IMR-90 (cell line): ENCODE measurements around the gene HAX1. TPM values are rescaled to one million over a fixed set of nuclear protein-coding genes. Genes with fewer than 3 reads are reported as not detected.
"Not testable (repeated sequence)": the region's sequence is repeated elsewhere in the genome, so short reads cannot be mapped to it uniquely, and the experiment has no call there.

Experiments used
- ATAC-seq: fragments of 200-7000 bp; cut with Tn5 transposase; 2 replicates; pipeline ENCODE4 v1.9.1; 2020; ENCODE audit warnings: low read depth, mild to moderate bottlenecking, moderate library complexity
- BruUV-seq: library from RNA; stranded (reverse); fragments of 400-500 nt; replicated peaks from 2 replicates; lab custom pipeline; 2021; lab: Mats Ljungman, UMichigan
- CTCF ChIA-PET: fragments of 300-600 bp; formaldehyde crosslinking; extraction: SDS; loops from one replicate; lab custom pipeline; 2021; ENCODE audit warnings: antibody characterized with exemption; lab: Yijun Ruan, JAX
- POLR2A ChIA-PET: fragments of 300-600 bp; sonication (Branson Sonifier 250); formaldehyde crosslinking; loops from one replicate; lab custom pipeline; 2022; ENCODE audit warnings: antibody characterized with exemption; ENCODE audit not compliant: unreplicated experiment; lab: Charles Lee
- DNase-seq: peaks from one replicate; pipeline ENCODE4 v3.0.0; 2013
- H2AFZ ChIP-seq: replicated peaks from 2 replicates; pipeline ENCODE3; 2013; ENCODE audit warnings: low read length, mild to moderate bottlenecking; ENCODE audit not compliant: poor library complexity
- H2AK5ac ChIP-seq: 2 replicates; pipeline ENCODE4 v1.6.1; 2013; ENCODE audit warnings: low read depth, low read length, inconsistent platforms
- H2AK9ac ChIP-seq: replicated peaks from 2 replicates; pipeline ENCODE3; 2013; ENCODE audit warnings: mild to moderate bottlenecking, low read depth, low read length, moderate library complexity; ENCODE audit not compliant: poor library complexity
- H2BK120ac ChIP-seq: 2 replicates; pipeline ENCODE4 v1.6.1; 2013; ENCODE audit warnings: low read depth, low read length, inconsistent platforms
- H2BK15ac ChIP-seq: 3 replicates; pipeline ENCODE4 v1.6.1; 2013; ENCODE audit warnings: low read depth, low read length, inconsistent platforms
- H2BK20ac ChIP-seq: 2 replicates; pipeline ENCODE4 v1.6.1; 2013; ENCODE audit warnings: low read depth, mild to moderate bottlenecking, inconsistent platforms, low read length, moderate library complexity
- H2BK5ac ChIP-seq: 2 replicates; pipeline ENCODE4 v1.6.1; 2013; ENCODE audit warnings: mild to moderate bottlenecking, low read depth, low read length, inconsistent platforms; ENCODE audit not compliant: poor library complexity, severe bottlenecking
- H3K14ac ChIP-seq: replicated peaks from 2 replicates; pipeline ENCODE4 v1.6.1; 2013; ENCODE audit warnings: low read depth, low read length, inconsistent platforms
- H3K18ac ChIP-seq: 2 replicates; pipeline ENCODE4 v1.6.1; 2013; ENCODE audit warnings: low read depth, low read length, control low read depth
- H3K23ac ChIP-seq: 2 replicates; pipeline ENCODE4 v1.6.1; 2013; ENCODE audit warnings: low read depth, low read length, inconsistent platforms
- H3K27ac ChIP-seq: 2 replicates; pipeline ENCODE4 v1.5.1; 2013; ENCODE audit warnings: mild to moderate bottlenecking, control low read depth, low read length; ENCODE audit not compliant: insufficient read depth
- H3K27me3 ChIP-seq: 2 replicates; pipeline ENCODE4 v1.6.1; 2013; ENCODE audit warnings: low read length; ENCODE audit not compliant: control insufficient read depth, insufficient read depth
- H3K36me3 ChIP-seq: 2 replicates; pipeline ENCODE4 v1.6.1; 2013; ENCODE audit warnings: low read length, mixed read lengths; ENCODE audit not compliant: control insufficient read depth, insufficient read depth
- H3K4ac ChIP-seq: 2 replicates; pipeline ENCODE4 v1.6.1; 2013; ENCODE audit warnings: low read depth, low read length, inconsistent platforms
- H3K4me1 ChIP-seq: 2 replicates; pipeline ENCODE4 v1.6.1; 2013; ENCODE audit warnings: low read length, mixed read lengths; ENCODE audit not compliant: control insufficient read depth, insufficient read depth
- H3K4me2 ChIP-seq: 2 replicates; pipeline ENCODE4 v1.6.1; 2013; ENCODE audit warnings: low read depth, mild to moderate bottlenecking, control low read depth, low read length, moderate library complexity
- H3K4me3 ChIP-seq: 2 replicates; pipeline ENCODE4 v1.5.1; 2013; ENCODE audit warnings: low read depth, mild to moderate bottlenecking, control low read depth, low read length, moderate library complexity; ENCODE audit not compliant: insufficient read depth
- H3K56ac ChIP-seq: 2 replicates; pipeline ENCODE4 v1.6.1; 2013; ENCODE audit warnings: low read length, inconsistent platforms; ENCODE audit not compliant: insufficient read depth; ENCODE audit errors: extremely low read depth
- H3K79me1 ChIP-seq, 2 experiments: 2 replicates each; pipeline ENCODE4 v1.6.1; 2013; ENCODE audit warnings: low read length in 2 of 2, inconsistent platforms in 1 of 2, low read depth in 1 of 2
- H3K9ac ChIP-seq: 2 replicates; pipeline ENCODE4 v1.6.1; 2013; ENCODE audit warnings: low read depth, low read length, control low read depth
- H3K9me1 ChIP-seq: 2 replicates; pipeline ENCODE4 v1.6.1; 2013; ENCODE audit warnings: low read length, inconsistent platforms; ENCODE audit not compliant: insufficient read depth
- H3K9me3 ChIP-seq: 2 replicates; pipeline ENCODE4 v1.6.1; 2013; ENCODE audit warnings: low read length; ENCODE audit not compliant: control insufficient read depth, insufficient read depth
- H4K20me1 ChIP-seq: 2 replicates; pipeline ENCODE4 v1.6.1; 2013; ENCODE audit warnings: low read length, inconsistent platforms; ENCODE audit not compliant: insufficient read depth
- H4K5ac ChIP-seq: 2 replicates; pipeline ENCODE4 v1.6.1; 2013; ENCODE audit warnings: mild to moderate bottlenecking, low read depth, low read length, control low read depth
- H4K8ac ChIP-seq, 2 experiments: 2 replicates each; pipeline ENCODE4 v1.6.1; 2013; ENCODE audit warnings: low read depth in 2 of 2, low read length in 2 of 2, control low read depth in 1 of 2, inconsistent platforms in 1 of 2
- H4K91ac ChIP-seq: 2 replicates; pipeline ENCODE4 v1.6.1; 2013; ENCODE audit warnings: low read depth, low read length, inconsistent platforms; ENCODE audit not compliant: insufficient read depth
- WGBS, 2 experiments: methylation state at CpG; one replicate each; pipeline versions ENCODE4 v1.1.5 to v1.1.7; 2013; ENCODE audit warnings: missing lambda C conversion rate in 2 of 2; ENCODE audit not compliant: insufficient read length in 1 of 2; ENCODE audit errors: extremely low coverage in 2 of 2; 5-methylcytosine and 5-hydroxymethylcytosine counted together
- dilution Hi-C: fragments of 300-500 bp; cut with HindIII; formaldehyde crosslinking; loops from one replicate; pipeline ENCODE4 v1.14.3; 2018; ENCODE audit warnings: low sequenced_read_pairs; ENCODE audit not compliant: unreplicated experiment
- in situ Hi-C: fragments of 300-500 bp; cut with MboI; formaldehyde crosslinking; loops from 3 replicates; pipeline ENCODE4 v1.14.3; 2019; ENCODE audit warnings: low sequenced_read_pairs, inconsistent platforms, mixed read lengths
- intact Hi-C: fragments of 100-400 bp; cut with micrococcal nuclease; formaldehyde crosslinking; loops from 2 replicates; pipeline ENCODE4 v1.10.0; 2022
- polyA plus RNA-seq, 3 experiments: library from polyadenylated mRNA; depleted of rRNA; stranded (reverse); fragments of >200 nt; gene quantifications; 2 replicates each; pipeline ENCODE4 v1.2.3, GENCODE V29; 2012; ENCODE audit warnings: low replicate concordance in 1 of 3
- total RNA-seq: library from RNA; depleted of rRNA; stranded (reverse); fragments of >200 nt; gene quantifications from 2 replicates; pipeline ENCODE4 v1.2.3, GENCODE V29; 2012

HAX1 gene
- total and polyA plus RNA-seq, 2 of the 4 experiments (the other 2 are of a cell fraction), result 117 to 146 TPM

DNA sequence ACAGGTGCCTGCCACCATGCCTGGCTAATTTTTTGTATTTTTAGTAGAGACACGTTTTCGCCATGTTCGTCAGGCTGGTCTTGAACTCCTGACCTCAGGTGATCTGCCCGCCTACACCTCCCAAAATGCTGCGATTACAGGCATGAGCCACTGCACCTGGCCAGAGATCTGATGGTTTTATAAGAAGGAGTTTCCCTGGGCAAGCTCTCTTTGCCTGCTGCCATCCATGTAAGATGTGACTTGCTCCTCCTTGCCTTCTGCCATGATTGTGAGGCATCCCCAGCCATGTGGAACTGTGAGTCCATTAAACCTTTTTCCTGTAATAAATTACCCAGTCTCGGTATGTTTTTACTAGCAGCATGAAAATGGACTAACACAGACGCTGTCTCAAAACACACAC, 36.7 kb downstream of the HAX1 start:
- H3K9ac ChIP-seq, H3K36me3 ChIP-seq, H2AK9ac ChIP-seq, H3K79me1 ChIP-seq, H3K4me2 ChIP-seq, H3K4ac ChIP-seq, H3K9me3 ChIP-seq, intact Hi-C loops, H2AFZ ChIP-seq, H3K23ac ChIP-seq, H2BK20ac ChIP-seq, H2AK5ac ChIP-seq, H3K18ac ChIP-seq, H3K56ac ChIP-seq, DNase-seq, in situ Hi-C loops, H3K9me1 ChIP-seq, H3K27ac ChIP-seq, CTCF ChIA-PET, H2BK120ac ChIP-seq, ATAC-seq, BruUV-seq, H4K20me1 ChIP-seq, H4K5ac ChIP-seq, H3K4me1 ChIP-seq, H4K8ac ChIP-seq, H3K14ac ChIP-seq, H2BK5ac ChIP-seq, H3K4me3 ChIP-seq, dilution Hi-C loops, POLR2A ChIA-PET, H4K91ac ChIP-seq, H2BK15ac ChIP-seq, H3K27me3 ChIP-seq: not testable (repeated sequence)
- WGBS, 2 experiments, result no CpG with 5 or more reads among the region's 7 CpGs

DNA sequence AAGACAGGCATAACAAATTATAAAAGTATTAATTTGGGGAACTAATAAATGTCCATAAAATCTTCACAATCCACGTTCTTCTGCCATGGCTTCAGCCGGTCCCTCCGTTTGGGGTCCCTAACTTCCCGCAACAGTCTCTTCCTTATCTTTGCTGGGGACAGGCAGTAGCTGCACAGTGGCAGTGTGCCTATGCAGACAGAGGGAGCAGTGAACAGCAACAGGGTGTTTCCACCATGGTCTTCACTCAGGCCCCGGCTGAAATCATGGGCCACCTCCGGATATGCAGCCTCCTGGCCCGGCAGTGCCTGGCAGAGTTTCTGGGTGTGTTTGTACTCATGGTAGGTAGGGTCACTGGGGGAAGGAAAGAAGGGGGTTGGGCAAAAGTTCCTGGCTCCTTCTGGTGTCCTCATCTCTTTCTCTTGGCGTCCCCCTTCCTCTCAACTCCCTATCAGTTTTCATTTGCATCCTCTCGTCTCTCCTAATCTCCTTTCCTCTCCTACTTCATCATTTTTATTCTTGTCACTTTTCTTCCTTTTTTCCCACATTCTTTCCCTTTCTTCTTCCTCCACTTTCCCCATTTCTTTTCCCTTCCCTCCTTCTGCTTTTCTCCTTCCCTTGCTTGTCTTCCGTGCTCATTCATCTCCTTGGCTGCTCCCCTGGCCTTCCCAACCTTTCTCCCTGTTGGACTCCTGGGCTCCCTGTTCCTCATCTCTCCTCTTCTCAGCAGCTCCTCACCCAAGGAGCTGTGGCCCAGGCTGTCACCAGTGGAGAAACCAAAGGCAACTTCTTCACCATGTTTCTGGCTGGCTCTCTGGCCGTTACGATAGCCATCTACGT, 40.0 kb downstream of the HAX1 start:
- H3K23ac ChIP-seq, H3K18ac ChIP-seq, H2AK9ac ChIP-seq, H2BK5ac ChIP-seq, H3K4me3 ChIP-seq, BruUV-seq, H3K9me3 ChIP-seq, H2BK20ac ChIP-seq, H3K36me3 ChIP-seq, CTCF ChIA-PET, H2AK5ac ChIP-seq, H2BK15ac ChIP-seq, H4K5ac ChIP-seq, H3K27ac ChIP-seq, DNase-seq, H4K91ac ChIP-seq, H4K20me1 ChIP-seq, POLR2A ChIA-PET, H3K4ac ChIP-seq, H3K9ac ChIP-seq, ATAC-seq, H3K27me3 ChIP-seq, H3K14ac ChIP-seq, H4K8ac ChIP-seq, H3K9me1 ChIP-seq, H3K4me2 ChIP-seq, intact Hi-C loops, H2BK120ac ChIP-seq, dilution Hi-C loops, H3K4me1 ChIP-seq, H3K79me1 ChIP-seq, H3K56ac ChIP-seq, in situ Hi-C loops, H2AFZ ChIP-seq: not testable (repeated sequence)
- WGBS, 2 experiments, result 17% methylated on average over 3 of the region's 13 CpGs; no CpG with 5 or more reads in 1 of the 2 experiments
